Thyroid gland (tissue), 4 donors: ENCODE data around the gene SALL4. TPM values are rescaled to one million over a fixed set of nuclear protein-coding genes. Genes with fewer than 3 reads are reported as not detected.
"Not testable (repeated sequence)": the region's sequence is repeated elsewhere in the genome, so short reads cannot be mapped to it uniquely, and the experiment has no call there.

Experiments used
- DNase-seq, 2 donors: peaks; one replicate each; pipeline ENCODE4 v3.0.0-alpha.2; 2019
- H3K27ac ChIP-seq, 3 donors: fragments of 200-600 bp; sonication (generic); 1 replicate in 2 of 3; 2 replicates in 1 of 3; pipeline ENCODE4 v1.5.1; 2016 to 2019; ENCODE audit warnings: mild to moderate bottlenecking in 1 of 3, moderate library complexity in 1 of 3
- H3K27me3 ChIP-seq: fragments of 200-600 bp; sonication (generic); one replicate; pipeline ENCODE4 v1.5.1; 2019
- H3K36me3 ChIP-seq, 2 donors: fragments of 200-600 bp; sonication (generic); one replicate each; pipeline ENCODE4 v1.5.1; 2016 to 2019
- H3K4me1 ChIP-seq, 2 donors: fragments of 200-600 bp; sonication (generic); one replicate each; pipeline ENCODE4 v1.5.1; 2017 to 2019
- H3K4me3 ChIP-seq, 3 donors: fragments of 200-600 bp; sonication (generic); replicated peaks in 1 of 3; 1 replicate in 2 of 3; 2 replicates in 1 of 3; pipeline ENCODE4 v1.5.1; 2016; ENCODE audit warnings: mild to moderate bottlenecking in 1 of 3
- H3K9me3 ChIP-seq: fragments of 200-600 bp; sonication (generic); one replicate; pipeline ENCODE4 v1.5.1; 2017
- CTCF ChIP-seq, 6 experiments: fragments of 200-600 bp in 3 of 6; fragments of 450-650 bp in 3 of 6; sonication (generic) in 3 of 6; IDR thresholded peaks; one replicate each; pipeline ENCODE4 v1.5.1; 2016 to 2019; ENCODE audit warnings: antibody characterized with exemption in 6 of 6, mild to moderate bottlenecking in 2 of 6, inconsistent platforms in 1 of 6, moderate library complexity in 1 of 6
- POLR2A ChIP-seq, 2 donors: fragments of 450-650 bp; IDR thresholded peaks; one replicate each; pipeline ENCODE4 v1.6.1; 2017; ENCODE audit warnings: antibody characterized with exemption in 2 of 2, mild to moderate bottlenecking in 2 of 2, moderate library complexity in 1 of 2
- WGBS, 2 donors: methylation state at CpG; one replicate each; pipeline ENCODE4 v1.1.5; 2017; 5-methylcytosine and 5-hydroxymethylcytosine counted together
- intact Hi-C: fragments of 100-400 bp; cut with DNase I; formaldehyde crosslinking; loops from one replicate; pipeline ENCODE4 v1.15.1; 2023
- total RNA-seq, 4 donors: library from RNA; depleted of rRNA; stranded (reverse); fragments of >200 nt; gene quantifications; one replicate each; pipeline ENCODE4 v1.2.3, GENCODE V29; 2016

The SALL4 gene
- total RNA-seq, 4 donors from 2014 or later = 3.1 to 13.6 (median 6.7) TPM

DNA sequence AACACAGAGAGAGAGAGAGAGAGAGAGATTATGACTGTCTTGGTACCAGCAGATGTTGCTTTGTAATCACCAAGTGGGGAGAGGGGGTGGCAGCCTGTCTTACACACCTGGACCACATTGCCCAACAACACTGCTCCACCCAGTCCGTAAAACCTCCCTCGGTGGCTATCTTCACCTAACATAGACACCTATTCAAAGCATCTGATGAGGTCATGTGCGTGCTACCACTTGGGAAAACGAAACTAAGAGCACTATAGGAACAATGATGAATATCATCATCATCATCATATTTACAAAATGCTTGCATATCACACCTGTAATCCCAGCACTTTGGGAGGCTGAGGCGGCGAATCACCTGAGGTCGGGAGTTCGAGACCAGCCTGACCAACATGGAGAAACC lies 24.1 kb upstream of the SALL4 start:
- WGBS, 2 donors = 87 to 89% methylated on average over 8 of the region's 8 CpGs
- Histone ChIP-seq H3K4me1 (no peaks in the 10 kb centered on the region), H3K4me3 (no peak overlapping the region), H3K27ac (no peak overlapping the region), H3K27me3 (no peaks in the 10 kb centered on the region), H3K36me3 (no peaks in the 10 kb centered on the region), H3K9me3 (no peaks in the 10 kb centered on the region)
- intact Hi-C loops = no loop called here
- no peak for DNase-seq
- TF ChIP-seq POLR2A (IDR thresholded peaks at IDR 0.05) (no peak), CTCF (IDR thresholded peaks at IDR 0.05) (no peak)

DNA sequence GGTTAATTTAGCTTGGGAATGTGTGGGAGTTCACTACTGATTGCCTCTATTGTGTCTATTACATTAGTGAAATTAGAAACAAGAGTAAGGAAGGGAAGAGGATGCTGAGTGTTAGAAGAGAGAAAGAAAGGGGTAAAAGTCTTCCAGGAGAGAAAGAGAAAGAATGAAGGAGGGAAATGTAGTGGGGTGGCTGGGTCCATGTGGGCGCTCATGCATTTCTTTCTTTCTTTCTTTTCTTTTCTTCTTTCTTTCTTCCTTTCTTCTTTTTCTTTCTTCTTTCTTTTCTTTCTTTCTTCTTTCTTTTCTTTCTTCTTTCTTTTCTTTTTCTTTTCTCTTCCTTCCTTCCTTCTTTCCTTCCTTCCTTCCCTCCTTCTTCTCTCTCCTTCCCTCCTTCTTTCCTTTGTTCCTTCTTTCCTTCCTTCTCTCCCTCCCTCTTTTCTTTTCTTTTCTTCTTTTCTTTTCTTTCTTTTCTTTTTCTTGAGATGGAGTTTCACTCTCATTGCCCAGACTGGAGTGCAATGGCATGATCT lies 16.2 kb upstream of the SALL4 start:
- peaks cover 0 to 5% of the 10 kb centered on the region in 2 donors for H3K4me1 ChIP-seq
- WGBS, 2 donors = 21 to 48% methylated on average over 1 of the region's 1 CpG
- intact Hi-C loops = no loop called here
- no peaks in the 10 kb centered on the region for H3K27me3 ChIP-seq
- H3K27ac ChIP-seq = no peak overlapping the region
- no peaks in the 10 kb centered on the region for H3K36me3 ChIP-seq
- DNase-seq = no peak
- no peak overlapping the region for H3K4me3 ChIP-seq
- no peaks in the 10 kb centered on the region for H3K9me3 ChIP-seq
- no peak for TF ChIP-seq CTCF (IDR thresholded peaks at IDR 0.05)
- TF ChIP-seq POLR2A (IDR thresholded peaks at IDR 0.05) = no peak

GRCh38 chr20:51816856-51817255 lies 14.5 kb upstream of the SALL4 start:
- WGBS, 2 donors = 89 to 96% methylated on average over 8 of the region's 8 CpGs
- H3K36me3 ChIP-seq, H3K27me3 ChIP-seq, H3K4me1 ChIP-seq, intact Hi-C loops, H3K27ac ChIP-seq, DNase-seq, H3K9me3 ChIP-seq, H3K4me3 ChIP-seq: not testable (repeated sequence)

GRCh38 chr20:51815383-51816076 lies 13.2 kb upstream of the SALL4 start:
- no peak overlapping the region for H3K4me3 ChIP-seq
- TF ChIP-seq CTCF (IDR thresholded peaks at IDR 0.05) = no peak
- no peak for TF ChIP-seq POLR2A (IDR thresholded peaks at IDR 0.05)
- no peaks in the 10 kb centered on the region for H3K9me3 ChIP-seq
- no peak overlapping the region for H3K27ac ChIP-seq
- DNase-seq = no peak
- intact Hi-C loops = no loop called here
- H3K4me1 ChIP-seq = peaks cover 0 to 5% of the 10 kb centered on the region in 2 donors
- no peaks in the 10 kb centered on the region for H3K27me3 ChIP-seq
- H3K36me3 ChIP-seq = no peaks in the 10 kb centered on the region
- 66 to 67% methylated on average over 5 of the region's 5 CpGs for WGBS, 2 donors

GRCh38 chr20:51812861-51813260 lies 10.5 kb upstream of the SALL4 start:
- no peaks in the 10 kb centered on the region for H3K9me3 ChIP-seq
- intact Hi-C loops = no loop called here
- H3K27ac ChIP-seq = no peak overlapping the region
- 91 to 94% methylated on average over 4 of the region's 4 CpGs for WGBS, 2 donors
- no peak for TF ChIP-seq CTCF (IDR thresholded peaks at IDR 0.05)
- no peak for TF ChIP-seq POLR2A (IDR thresholded peaks at IDR 0.05)
- H3K27me3 ChIP-seq = no peaks in the 10 kb centered on the region
- no peaks in the 10 kb centered on the region for H3K36me3 ChIP-seq
- no peak for DNase-seq
- no peak overlapping the region for H3K4me3 ChIP-seq
- peaks cover 0 to 5% of the 10 kb centered on the region in 2 donors for H3K4me1 ChIP-seq
